ENCODE results near the gene HTRA3. TPM values are rescaled to one million over a fixed set of nuclear protein-coding genes. Genes with fewer than 3 reads are reported as not detected.

The HTRA3 gene
- total RNA-seq, 2 experiments from 2014 or later, result not detected

DNA sequence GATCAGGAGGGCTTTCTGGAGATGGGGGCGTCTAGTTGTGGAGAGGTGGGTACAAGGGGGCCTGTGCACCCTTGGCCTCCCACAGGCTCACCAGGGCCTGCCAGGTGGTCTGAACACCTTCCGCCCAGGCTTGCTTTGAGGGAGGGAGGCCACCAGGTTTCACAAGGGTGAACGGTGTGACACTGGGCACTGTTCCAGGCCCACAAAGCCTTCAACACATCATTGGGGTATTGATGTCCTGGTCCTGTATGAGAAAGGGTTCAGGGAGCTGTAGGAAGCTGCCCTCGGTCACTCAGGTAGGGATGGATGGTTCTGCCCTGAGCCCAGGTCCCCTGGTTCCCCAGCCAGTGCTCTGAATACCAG is 6.0 kb downstream of the HTRA3 start:
- Histone ChIP-seq H3K36me3 (ENCODE audit: insufficient read depth, low read length) (no peaks in the 10 kb centered on the region), H3K9me3 (ENCODE audit: control insufficient read depth in 1 of 2, insufficient read depth in 1 of 2, low read length in 2 of 2) (no peaks in the 10 kb centered on the region), H3K27me3 (ENCODE audit: control insufficient read depth in 1 of 2, insufficient read depth in 2 of 2, low read length in 2 of 2) (peaks cover 3 to 16% of the 10 kb centered on the region in 2 experiments), H3K4me1 (ENCODE audit: insufficient read depth, low read length) (no peaks in the 10 kb centered on the region), H3K27ac (ENCODE audit: low read depth in 1 of 2, low read length in 2 of 2) (no peak overlapping the region), H3K4me3 (ENCODE audit: low read length) (no peak overlapping the region)
- DNase-seq (no peak), ATAC-seq (ENCODE audit: poor library complexity) (no peak)
- POLR2A ChIA-PET, result no interaction called here
- CTCF ChIA-PET, result no interaction called here
- no peaks in the 10 kb centered on the region for H3K4me1 Mint-ChIP-seq (ENCODE audit: low read depth)
- H3K27me3 Mint-ChIP-seq, result peaks cover 29% of the 10 kb centered on the region
- no peaks in the 10 kb centered on the region for H3K9me3 Mint-ChIP-seq
- no peak overlapping the region for H3K27ac Mint-ChIP-seq
- H3K36me3 Mint-ChIP-seq (ENCODE audit: low read depth), result no peaks in the 10 kb centered on the region
- intact Hi-C loops (cut with DNase I, micrococcal nuclease), result no loop called here
- no peak overlapping the region for H3K4me3 Mint-ChIP-seq
- TF ChIP-seq, protein P1, sequence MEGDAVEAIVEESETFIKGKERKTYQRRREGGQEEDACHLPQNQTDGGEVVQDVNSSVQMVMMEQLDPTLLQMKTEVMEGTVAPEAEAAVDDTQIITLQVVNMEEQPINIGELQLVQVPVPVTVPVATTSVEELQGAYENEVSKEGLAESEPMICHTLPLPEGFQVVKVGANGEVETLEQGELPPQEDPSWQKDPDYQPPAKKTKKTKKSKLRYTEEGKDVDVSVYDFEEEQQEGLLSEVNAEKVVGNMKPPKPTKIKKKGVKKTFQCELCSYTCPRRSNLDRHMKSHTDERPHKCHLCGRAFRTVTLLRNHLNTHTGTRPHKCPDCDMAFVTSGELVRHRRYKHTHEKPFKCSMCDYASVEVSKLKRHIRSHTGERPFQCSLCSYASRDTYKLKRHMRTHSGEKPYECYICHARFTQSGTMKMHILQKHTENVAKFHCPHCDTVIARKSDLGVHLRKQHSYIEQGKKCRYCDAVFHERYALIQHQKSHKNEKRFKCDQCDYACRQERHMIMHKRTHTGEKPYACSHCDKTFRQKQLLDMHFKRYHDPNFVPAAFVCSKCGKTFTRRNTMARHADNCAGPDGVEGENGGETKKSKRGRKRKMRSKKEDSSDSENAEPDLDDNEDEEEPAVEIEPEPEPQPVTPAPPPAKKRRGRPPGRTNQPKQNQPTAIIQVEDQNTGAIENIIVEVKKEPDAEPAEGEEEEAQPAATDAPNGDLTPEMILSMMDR (IDR thresholded peaks at IDR 0.05), result no peak

GRCh38 chr4:8276358-8277240 is 7.0 kb downstream of the HTRA3 start:
- no peak overlapping the region for H3K27ac ChIP-seq (ENCODE audit: low read depth in 1 of 2, low read length in 2 of 2)
- intact Hi-C loops (cut with DNase I, micrococcal nuclease), result no loop called here
- H3K4me3 ChIP-seq (ENCODE audit: low read length), result no peak overlapping the region
- ChIA-PET POLR2A (no interaction called here), CTCF (no interaction called here)
- Mint-ChIP-seq H3K9me3 (no peaks in the 10 kb centered on the region), H3K4me3 (no peak overlapping the region), H3K27ac (no peak overlapping the region), H3K36me3 (ENCODE audit: low read depth) (no peaks in the 10 kb centered on the region), H3K4me1 (ENCODE audit: low read depth) (no peaks in the 10 kb centered on the region), H3K27me3 (peaks cover 22% of the 10 kb centered on the region)
- H3K9me3 ChIP-seq (ENCODE audit: control insufficient read depth in 1 of 2, insufficient read depth in 1 of 2, low read length in 2 of 2), result no peaks in the 10 kb centered on the region
- H3K36me3 ChIP-seq (ENCODE audit: insufficient read depth, low read length), result no peaks in the 10 kb centered on the region
- no peak for DNase-seq
- no peaks in the 10 kb centered on the region for H3K4me1 ChIP-seq (ENCODE audit: insufficient read depth, low read length)
- H3K27me3 ChIP-seq (ENCODE audit: control insufficient read depth in 1 of 2, insufficient read depth in 2 of 2, low read length in 2 of 2), result peaks cover 0 to 8% of the 10 kb centered on the region in 2 experiments
- ATAC-seq (ENCODE audit: poor library complexity), result no peak
- TF ChIP-seq, protein P1 (IDR thresholded peaks at IDR 0.05), result no peak

- CTCF ChIA-PET, result no interaction called here
- TF ChIP-seq, protein P1 (IDR thresholded peaks at IDR 0.05), result no peak
- ATAC-seq (ENCODE audit: poor library complexity), result no peak
Observed at GRCh38 chr4:8277356-8278008, 7.9 kb downstream of the HTRA3 start.

More at GRCh38 chr4:8277356-8278008, 7.9 kb downstream of the HTRA3 start:
- H3K4me3 Mint-ChIP-seq, result no peak overlapping the region
- H3K9me3 Mint-ChIP-seq, result no peaks in the 10 kb centered on the region
- H3K36me3 Mint-ChIP-seq (ENCODE audit: low read depth), result no peaks in the 10 kb centered on the region
- intact Hi-C loops (cut with DNase I, micrococcal nuclease), result no loop called here
- Histone ChIP-seq H3K4me1 (ENCODE audit: insufficient read depth, low read length) (no peaks in the 10 kb centered on the region), H3K4me3 (ENCODE audit: low read length) (no peak overlapping the region), H3K27ac (ENCODE audit: low read depth in 1 of 2, low read length in 2 of 2) (no peak overlapping the region), H3K9me3 (ENCODE audit: control insufficient read depth in 1 of 2, insufficient read depth in 1 of 2, low read length in 2 of 2) (no peaks in the 10 kb centered on the region), H3K36me3 (ENCODE audit: insufficient read depth, low read length) (no peaks in the 10 kb centered on the region), H3K27me3 (ENCODE audit: control insufficient read depth in 1 of 2, insufficient read depth in 2 of 2, low read length in 2 of 2) (no peaks in the 10 kb centered on the region)
- no peak overlapping the region for H3K27ac Mint-ChIP-seq
- no peaks in the 10 kb centered on the region for H3K4me1 Mint-ChIP-seq (ENCODE audit: low read depth)
- DNase-seq, result no peak
- POLR2A ChIA-PET, result no interaction called here
- H3K27me3 Mint-ChIP-seq, result peaks cover 13% of the 10 kb centered on the region
